Prostate gland (tissue), 2 donors: ENCODE data around the gene LENG8.

Source experiments
- POLR2A ChIP-seq: fragments of 450-650 bp; IDR thresholded peaks from one replicate; pipeline ENCODE4 v1.6.1; 2016; ENCODE audit warnings: antibody characterized with exemption, mild to moderate bottlenecking
- POLR2AphosphoS5 ChIP-seq: sonication (generic); formaldehyde crosslinking; IDR thresholded peaks from one replicate; pipeline ENCODE4 v1.6.1; 2017; ENCODE audit warnings: antibody characterized with exemption
- TF ChIP-seq, protein P1 (sequence below), 4 experiments: fragments of 200-600 bp in 2 of 4; fragments of 450-650 bp in 2 of 4; sonication (generic) in 2 of 4; IDR thresholded peaks; 1 replicate in 3 of 4; 2 replicates in 1 of 4; pipeline ENCODE4 v1.5.1; 2016 to 2019; ENCODE audit warnings: antibody characterized with exemption in 4 of 4, mild to moderate bottlenecking in 2 of 4, moderate library complexity in 2 of 4

DNA sequence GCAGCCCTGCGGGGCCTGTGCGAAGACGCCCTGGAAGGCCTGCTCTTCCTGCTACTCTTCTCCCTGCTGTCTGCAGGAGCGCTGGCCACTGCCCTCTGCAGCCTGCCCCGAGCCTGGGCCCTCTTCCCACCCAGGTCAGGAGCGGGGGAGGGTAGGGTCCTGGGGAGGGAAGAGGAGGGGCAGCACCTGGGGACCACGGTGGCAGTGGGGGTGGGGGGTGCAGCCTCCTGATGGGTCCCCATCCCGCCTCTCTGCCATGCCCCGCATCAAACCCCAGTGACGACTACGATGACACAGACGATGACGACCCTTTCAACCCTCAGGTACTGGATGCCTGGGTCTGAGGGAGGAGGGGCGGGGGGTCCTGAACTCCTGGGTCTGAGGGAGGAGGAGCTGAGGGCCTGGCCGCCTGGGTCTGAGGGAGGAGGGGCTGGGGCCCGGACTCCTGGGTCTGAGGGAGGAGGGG, 13.4 kb upstream of the LENG8 start:
- TF ChIP-seq POLR2A (no peak), POLR2AphosphoS5 (no peak)
- TF ChIP-seq, protein P1, sequence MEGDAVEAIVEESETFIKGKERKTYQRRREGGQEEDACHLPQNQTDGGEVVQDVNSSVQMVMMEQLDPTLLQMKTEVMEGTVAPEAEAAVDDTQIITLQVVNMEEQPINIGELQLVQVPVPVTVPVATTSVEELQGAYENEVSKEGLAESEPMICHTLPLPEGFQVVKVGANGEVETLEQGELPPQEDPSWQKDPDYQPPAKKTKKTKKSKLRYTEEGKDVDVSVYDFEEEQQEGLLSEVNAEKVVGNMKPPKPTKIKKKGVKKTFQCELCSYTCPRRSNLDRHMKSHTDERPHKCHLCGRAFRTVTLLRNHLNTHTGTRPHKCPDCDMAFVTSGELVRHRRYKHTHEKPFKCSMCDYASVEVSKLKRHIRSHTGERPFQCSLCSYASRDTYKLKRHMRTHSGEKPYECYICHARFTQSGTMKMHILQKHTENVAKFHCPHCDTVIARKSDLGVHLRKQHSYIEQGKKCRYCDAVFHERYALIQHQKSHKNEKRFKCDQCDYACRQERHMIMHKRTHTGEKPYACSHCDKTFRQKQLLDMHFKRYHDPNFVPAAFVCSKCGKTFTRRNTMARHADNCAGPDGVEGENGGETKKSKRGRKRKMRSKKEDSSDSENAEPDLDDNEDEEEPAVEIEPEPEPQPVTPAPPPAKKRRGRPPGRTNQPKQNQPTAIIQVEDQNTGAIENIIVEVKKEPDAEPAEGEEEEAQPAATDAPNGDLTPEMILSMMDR (IDR thresholded peaks at IDR 0.05): no peak
